ENCODE data around the gene SAG. TPM values are rescaled to one million over a fixed set of nuclear protein-coding genes. Genes with fewer than 3 reads are reported as not detected.
A peak's percentile ranks its signal among the peaks of the same experiment; 100 is the strongest.

Gene SAG
- total and polyA plus RNA-seq, 10 of the 15 experiments (the other 5 are each of a cell fraction or from before 2014, with no cell fraction given): 0.06 to 0.47 TPM; not detected in 8

GRCh38 chr2:233380995-233381637, 73.5 kb downstream of the SAG start:
- SMC1A ChIA-PET (ENCODE audit: uncharacterized antibody, unreplicated experiment): interaction anchor here (1.5 kb wide), 1 partner anchor 8 kb away, joined by 4 read pairs; no protein-coding TSS in a partner anchor
- TF ChIP-seq EP300 (IDR thresholded peaks at IDR 0.05; ENCODE audit: borderline replicate concordance in 1 of 2, control insufficient read depth in 1 of 2, low read depth in 2 of 2, low read length in 2 of 2) (no peak), JUNB (IDR thresholded peaks at IDR 0.05) (peak; percentile 47; the same call in 1 of the 2 replicates), MEF2A (IDR thresholded peaks at IDR 0.05; ENCODE audit: insufficient read depth, low read depth, low read length) (no peak), MYB (IDR thresholded peaks at IDR 0.05; ENCODE audit: borderline replicate concordance, low read depth, low read length) (no peak), POLR2A (IDR thresholded peaks at IDR 0.05; ENCODE audit: low read depth, low read length) (peak; percentile 21; the same call in 1 of the 2 replicates), RUNX3 (IDR thresholded peaks at IDR 0.05; ENCODE audit: low read length) (peak; percentile 28)
- CTCF ChIA-PET: no interaction called here
- Histone ChIP-seq H3K4me3 (peak overlapping the region; percentile 14; the same call in 1 of the 2 replicates), H3K4me2 (ENCODE audit: control insufficient read depth, insufficient read depth) (peak overlapping the region; percentile 77), H3K4me1 (ENCODE audit: control insufficient read depth, insufficient read depth, low read length) (peaks cover 60% of the 10 kb centered on the region), H3K9ac (ENCODE audit: control insufficient read depth, insufficient read depth, low read length) (peak overlapping the region; percentile 25; the same call in 1 of the 2 replicates), H3K27me3 (replicated peaks in 1 of 2; ENCODE audit: control insufficient read depth in 2 of 2, insufficient read depth in 2 of 2, low read length in 1 of 2) (no peaks in the 10 kb centered on the region), H3K9me3 (replicated peaks; ENCODE audit: control insufficient read depth, insufficient read depth, low read length) (no peaks in the 10 kb centered on the region), H3K79me2 (ENCODE audit: control insufficient read depth, insufficient read depth, low read length) (peaks cover 40% of the 10 kb centered on the region), H3K27ac (ENCODE audit: control insufficient read depth, insufficient read depth) (peak overlapping the region; percentile 9), H2AFZ (ENCODE audit: control insufficient read depth, low read depth, low read length) (no peak overlapping the region; the same call in 1 of the 2 replicates), H4K20me1 (ENCODE audit: control insufficient read depth, insufficient read depth) (no peaks in the 10 kb centered on the region), H3K36me3 (ENCODE audit: control insufficient read depth in 2 of 2, insufficient read depth in 2 of 2, low read length in 1 of 2) (peaks cover 0 to 6% of the 10 kb centered on the region in 2 experiments; a peak in 1 of 4 replicates)
- FAIRE-seq (no peak), DNase-seq (ENCODE audit: low read depth, low spot score) (no peak), ATAC-seq (peak; percentile 12; the same call in 1 of the 3 replicates)
- intact Hi-C loops (cut with micrococcal nuclease; ENCODE audit: unreplicated experiment) (no loop called here), in situ Hi-C loops (cut with MboI) (no loop called here)
- 45% methylated on average over 11 of the region's 11 CpGs for WGBS (ENCODE audit: insufficient coverage, insufficient replicate concordance, low lambda C conversion rate, missing lambda C conversion rate)
- RAD21 ChIA-PET (ENCODE audit: unreplicated experiment): no interaction called here
- POLR2A ChIA-PET: no interaction called here
- BruUV-seq (replicated peaks): no TSS peak

- H3K4me3 ChIP-seq: no peak overlapping the region
- in situ Hi-C loops (cut with MboI) (no loop called here), intact Hi-C loops (cut with micrococcal nuclease; ENCODE audit: unreplicated experiment) (no loop called here)
- ChIA-PET POLR2A (no interaction called here), RAD21 (ENCODE audit: unreplicated experiment) (no interaction called here), CTCF (interaction anchor here (0.6 kb wide), 1 partner anchor 22 kb away, joined by 4 read pairs; no protein-coding TSS in a partner anchor), SMC1A (ENCODE audit: uncharacterized antibody, unreplicated experiment) (interaction anchor here (0.9 to 1.5 kb wide), 2 partner anchors 9 to 60 kb away, joined by 3 to 4 read pairs; no protein-coding TSS in a partner anchor)
- DNase-seq (ENCODE audit: low read depth, low spot score) (no peak), ATAC-seq (no peak), FAIRE-seq (no peak)
- peaks cover 63% of the 10 kb centered on the region for H3K4me1 ChIP-seq (ENCODE audit: control insufficient read depth, insufficient read depth, low read length)
- H3K79me2 ChIP-seq (ENCODE audit: control insufficient read depth, insufficient read depth, low read length): peaks cover 45% of the 10 kb centered on the region
- 46% methylated on average over 4 of the region's 4 CpGs for WGBS (ENCODE audit: insufficient coverage, insufficient replicate concordance, low lambda C conversion rate, missing lambda C conversion rate)
- H2AFZ ChIP-seq (ENCODE audit: control insufficient read depth, low read depth, low read length): no peak overlapping the region
- H3K9me3 ChIP-seq (replicated peaks; ENCODE audit: control insufficient read depth, insufficient read depth, low read length): no peaks in the 10 kb centered on the region
- no peaks in the 10 kb centered on the region for H4K20me1 ChIP-seq (ENCODE audit: control insufficient read depth, insufficient read depth)
- H3K27ac ChIP-seq (ENCODE audit: control insufficient read depth, insufficient read depth): no peak overlapping the region; the same call in 1 of the 2 replicates
- no peak overlapping the region for H3K9ac ChIP-seq (ENCODE audit: control insufficient read depth, insufficient read depth, low read length)
- H3K27me3 ChIP-seq (replicated peaks in 1 of 2; ENCODE audit: control insufficient read depth in 2 of 2, insufficient read depth in 2 of 2, low read length in 1 of 2): no peaks in the 10 kb centered on the region
- H3K36me3 ChIP-seq (ENCODE audit: control insufficient read depth in 2 of 2, insufficient read depth in 2 of 2, low read length in 1 of 2): peaks cover 0 to 6% of the 10 kb centered on the region in 2 experiments; a peak in 1 of 4 replicates
- BruUV-seq (replicated peaks): no TSS peak
- peak overlapping the region; percentile 77; the same call in 1 of the 2 replicates for H3K4me2 ChIP-seq (ENCODE audit: control insufficient read depth, insufficient read depth)
- TF ChIP-seq, protein P1, sequence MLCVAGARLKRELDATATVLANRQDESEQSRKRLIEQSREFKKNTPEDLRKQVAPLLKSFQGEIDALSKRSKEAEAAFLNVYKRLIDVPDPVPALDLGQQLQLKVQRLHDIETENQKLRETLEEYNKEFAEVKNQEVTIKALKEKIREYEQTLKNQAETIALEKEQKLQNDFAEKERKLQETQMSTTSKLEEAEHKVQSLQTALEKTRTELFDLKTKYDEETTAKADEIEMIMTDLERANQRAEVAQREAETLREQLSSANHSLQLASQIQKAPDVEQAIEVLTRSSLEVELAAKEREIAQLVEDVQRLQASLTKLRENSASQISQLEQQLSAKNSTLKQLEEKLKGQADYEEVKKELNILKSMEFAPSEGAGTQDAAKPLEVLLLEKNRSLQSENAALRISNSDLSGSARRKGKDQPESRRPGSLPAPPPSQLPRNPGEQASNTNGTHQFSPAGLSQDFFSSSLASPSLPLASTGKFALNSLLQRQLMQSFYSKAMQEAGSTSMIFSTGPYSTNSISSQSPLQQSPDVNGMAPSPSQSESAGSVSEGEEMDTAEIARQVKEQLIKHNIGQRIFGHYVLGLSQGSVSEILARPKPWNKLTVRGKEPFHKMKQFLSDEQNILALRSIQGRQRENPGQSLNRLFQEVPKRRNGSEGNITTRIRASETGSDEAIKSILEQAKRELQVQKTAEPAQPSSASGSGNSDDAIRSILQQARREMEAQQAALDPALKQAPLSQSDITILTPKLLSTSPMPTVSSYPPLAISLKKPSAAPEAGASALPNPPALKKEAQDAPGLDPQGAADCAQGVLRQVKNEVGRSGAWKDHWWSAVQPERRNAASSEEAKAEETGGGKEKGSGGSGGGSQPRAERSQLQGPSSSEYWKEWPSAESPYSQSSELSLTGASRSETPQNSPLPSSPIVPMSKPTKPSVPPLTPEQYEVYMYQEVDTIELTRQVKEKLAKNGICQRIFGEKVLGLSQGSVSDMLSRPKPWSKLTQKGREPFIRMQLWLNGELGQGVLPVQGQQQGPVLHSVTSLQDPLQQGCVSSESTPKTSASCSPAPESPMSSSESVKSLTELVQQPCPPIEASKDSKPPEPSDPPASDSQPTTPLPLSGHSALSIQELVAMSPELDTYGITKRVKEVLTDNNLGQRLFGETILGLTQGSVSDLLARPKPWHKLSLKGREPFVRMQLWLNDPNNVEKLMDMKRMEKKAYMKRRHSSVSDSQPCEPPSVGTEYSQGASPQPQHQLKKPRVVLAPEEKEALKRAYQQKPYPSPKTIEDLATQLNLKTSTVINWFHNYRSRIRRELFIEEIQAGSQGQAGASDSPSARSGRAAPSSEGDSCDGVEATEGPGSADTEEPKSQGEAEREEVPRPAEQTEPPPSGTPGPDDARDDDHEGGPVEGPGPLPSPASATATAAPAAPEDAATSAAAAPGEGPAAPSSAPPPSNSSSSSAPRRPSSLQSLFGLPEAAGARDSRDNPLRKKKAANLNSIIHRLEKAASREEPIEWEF (IDR thresholded peaks at IDR 0.05; ENCODE audit: insufficient replicate concordance, low read depth, low read length): no peak
- TF ChIP-seq FOS (IDR thresholded peaks at IDR 0.05; ENCODE audit: borderline replicate concordance, extremely low read depth, insufficient read length) (no peak), GABPA (IDR thresholded peaks at IDR 0.05; ENCODE audit: low read depth) (no peak), RCOR1 (conservative IDR thresholded peaks at IDR 0.05; ENCODE audit: low read depth, low read length) (no peak), NR2F1 (conservative IDR thresholded peaks at IDR 0.05) (no peak), CHD2 (IDR thresholded peaks at IDR 0.05; ENCODE audit: borderline replicate concordance, low read depth, low read length) (no peak)
Observed at GRCh38 chr2:233381638-233381995, 74.0 kb downstream of the SAG start.
